Loucy (cell line): ENCODE data around the gene PTPRN2.

Experiments
- H2AFZ ChIP-seq: fragments of 200-600 bp; sonication (generic); 2 replicates; pipeline ENCODE4 v1.6.0; 2016; ENCODE audit warnings: antibody characterized with exemption, mild to moderate bottlenecking, low read length, moderate library complexity
- H3F3A ChIP-seq: fragments of 200-600 bp; 2 replicates; pipeline ENCODE4 v1.6.0; 2016; ENCODE audit warnings: antibody characterized with exemption, low read depth, mild to moderate bottlenecking
- H3K27me3 ChIP-seq: fragments of 200-600 bp; sonication (generic); 2 replicates; pipeline ENCODE4 v1.6.1; 2014; ENCODE audit warnings: low read length, mild to moderate bottlenecking; ENCODE audit not compliant: insufficient read depth, poor library complexity, severe bottlenecking
- H3K36me3 ChIP-seq: fragments of 200-600 bp; sonication (generic); 2 replicates; pipeline ENCODE4 v1.6.1; 2016; ENCODE audit warnings: low read length; ENCODE audit not compliant: insufficient read depth
- H3K4me1 ChIP-seq: fragments of 200-600 bp; sonication (generic); 2 replicates; pipeline ENCODE4 v1.5.1; 2014; ENCODE audit warnings: low read length, mild to moderate bottlenecking; ENCODE audit not compliant: insufficient read depth, poor library complexity, severe bottlenecking
- H3K4me2 ChIP-seq: fragments of 200-600 bp; sonication (generic); 2 replicates; pipeline ENCODE4 v1.6.0; 2014; ENCODE audit warnings: antibody characterized with exemption, low read length, low read depth, mild to moderate bottlenecking; ENCODE audit not compliant: poor library complexity, severe bottlenecking
- H3K4me3 ChIP-seq: fragments of 200-600 bp; sonication (generic); 2 replicates; pipeline ENCODE4 v1.5.1; 2014; ENCODE audit warnings: low read length, mild to moderate bottlenecking, mixed read lengths; ENCODE audit not compliant: poor library complexity, severe bottlenecking
- H3K79me2 ChIP-seq: fragments of 200-600 bp; sonication (generic); 2 replicates; pipeline ENCODE4 v1.6.1; 2014; ENCODE audit warnings: low read length; ENCODE audit not compliant: insufficient read depth
- H3K9ac ChIP-seq: fragments of 200-600 bp; sonication (generic); 2 replicates; pipeline ENCODE4 v1.6.0; 2014; ENCODE audit warnings: mild to moderate bottlenecking, low read depth, low read length, moderate library complexity; ENCODE audit not compliant: poor library complexity, severe bottlenecking
- H3K9me2 ChIP-seq: fragments of 200-600 bp; sonication (generic); replicated peaks from 2 replicates; pipeline ENCODE4 v1.6.1; 2016; ENCODE audit warnings: low read depth, low read length, mixed read lengths
- H3K9me3 ChIP-seq: fragments of 200-600 bp; sonication (generic); 2 replicates; pipeline ENCODE4 v1.6.1; 2014; ENCODE audit warnings: mild to moderate bottlenecking, antibody characterized with exemption, low read length, low read depth; ENCODE audit not compliant: insufficient read depth
- H4K20me1 ChIP-seq: fragments of 200-600 bp; sonication (generic); 2 replicates; pipeline ENCODE4 v1.6.0; 2014; ENCODE audit warnings: antibody characterized with exemption, low read length, mild to moderate bottlenecking; ENCODE audit not compliant: insufficient read depth, poor library complexity, severe bottlenecking
- CTCF ChIP-seq: fragments of 200-600 bp; sonication (generic); conservative IDR thresholded peaks from 2 replicates; pipeline ENCODE4 v1.5.1; 2014; ENCODE audit warnings: mild to moderate bottlenecking, antibody characterized with exemption, low read length
- EZH2phosphoT487 ChIP-seq: fragments of 200-600 bp; IDR thresholded peaks from 2 replicates; pipeline ENCODE4 v1.6.1; 2018; ENCODE audit warnings: antibody characterized with exemption, mild to moderate bottlenecking, moderate library complexity, borderline replicate concordance

PTPRN2 gene

GRCh38 chr7:157782041-157782440 lies 805.6 kb downstream of the PTPRN2 start:
- Histone ChIP-seq H4K20me1 (no peaks in the 10 kb centered on the region), H3K4me2 (no peak overlapping the region), H3K9me2 (no peaks in the 10 kb centered on the region), H3K9ac (no peak overlapping the region), H3K79me2 (no peaks in the 10 kb centered on the region), H3K4me1 (no peaks in the 10 kb centered on the region), H3F3A (no peaks in the 10 kb centered on the region), H3K9me3 (peaks cover 4% of the 10 kb centered on the region; the same call in 1 of the 2 replicates), H3K36me3 (no peaks in the 10 kb centered on the region), H2AFZ (no peak overlapping the region), H3K4me3 (no peak overlapping the region), H3K27me3 (no peaks in the 10 kb centered on the region)
- TF ChIP-seq CTCF (no peak), EZH2phosphoT487 (no peak)

- no peaks in the 10 kb centered on the region for H3K9me2 ChIP-seq
- H3K27me3 ChIP-seq = no peaks in the 10 kb centered on the region
- no peak overlapping the region for H3K4me3 ChIP-seq
- H3K9ac ChIP-seq = no peak overlapping the region
- no peaks in the 10 kb centered on the region for H3K79me2 ChIP-seq
- no peaks in the 10 kb centered on the region for H4K20me1 ChIP-seq
- no peak overlapping the region for H3K4me2 ChIP-seq
- no peak for TF ChIP-seq EZH2phosphoT487
- TF ChIP-seq CTCF = no peak
- no peaks in the 10 kb centered on the region for H3F3A ChIP-seq
- no peaks in the 10 kb centered on the region for H3K4me1 ChIP-seq
- peaks cover 4% of the 10 kb centered on the region; the same call in 1 of the 2 replicates for H3K9me3 ChIP-seq
- H2AFZ ChIP-seq = no peak overlapping the region
- no peaks in the 10 kb centered on the region for H3K36me3 ChIP-seq
These were observed 806.9 kb downstream of the PTPRN2 start for GRCh38 chr7:157780721-157781120.

DNA sequence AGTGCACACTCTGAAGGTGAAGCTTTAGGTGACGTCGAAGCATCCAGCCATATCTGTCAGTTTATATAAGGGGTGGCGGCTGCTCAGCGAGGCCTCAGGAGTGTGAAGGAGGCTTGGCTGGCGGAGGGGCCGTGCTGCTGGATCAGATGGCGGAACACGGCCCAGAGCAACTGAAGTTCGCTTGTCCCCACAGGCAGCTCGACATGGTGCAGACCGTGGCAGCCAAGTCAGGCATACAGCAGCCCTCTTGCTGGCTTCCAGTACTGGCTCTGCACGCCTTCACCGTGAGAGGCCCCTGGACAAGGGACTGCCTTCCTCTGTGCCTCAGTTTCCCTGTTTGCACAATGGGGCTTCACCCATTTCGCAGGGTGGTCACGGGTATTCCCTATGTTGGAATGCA lies 807.3 kb downstream of the PTPRN2 start:
- no peak overlapping the region for H3K4me2 ChIP-seq
- no peaks in the 10 kb centered on the region for H4K20me1 ChIP-seq
- H3K4me1 ChIP-seq = no peaks in the 10 kb centered on the region
- H3K36me3 ChIP-seq = no peaks in the 10 kb centered on the region
- no peaks in the 10 kb centered on the region for H3K79me2 ChIP-seq
- H3F3A ChIP-seq = no peaks in the 10 kb centered on the region
- H3K4me3 ChIP-seq = no peak overlapping the region
- H3K9me2 ChIP-seq = no peaks in the 10 kb centered on the region
- H3K27me3 ChIP-seq = no peaks in the 10 kb centered on the region
- TF ChIP-seq CTCF (no peak), EZH2phosphoT487 (no peak)
- no peak overlapping the region for H3K9ac ChIP-seq
- H3K9me3 ChIP-seq = peaks cover 4% of the 10 kb centered on the region; the same call in 1 of the 2 replicates
- H2AFZ ChIP-seq = no peak overlapping the region
